SK-N-MC (cell line): ENCODE results near the gene PSMD9.
"Not testable (repeated sequence)": the region's sequence is repeated elsewhere in the genome, so short reads cannot be mapped to it uniquely, and the experiment has no call there.

Experiments used
- DNase-seq: peaks from one replicate; pipeline ENCODE4 v3.0.0-alpha.2; 2011; ENCODE audit warnings: low read depth, low spot score
- H3K27ac ChIP-seq: fragments of 200-600 bp; sonication (generic); 2 replicates; pipeline ENCODE4 v1.5.1; 2016; ENCODE audit warnings: mixed run types
- H3K36me3 ChIP-seq: fragments of 200-600 bp; sonication (generic); 2 replicates; pipeline ENCODE4 v1.6.1; 2017; ENCODE audit warnings: antibody characterized with exemption, low read length, mixed read lengths; ENCODE audit not compliant: insufficient read depth
- H3K4me3 ChIP-seq: fragments of 200-600 bp; sonication (generic); 2 replicates; pipeline ENCODE4 v1.5.1; 2016
- H3K9ac ChIP-seq: fragments of 200-600 bp; sonication (generic); 2 replicates; pipeline ENCODE4 v1.8.0; 2017; ENCODE audit warnings: mixed run types, mixed read lengths; ENCODE audit not compliant: insufficient read length
- H3K9me3 ChIP-seq: fragments of 200-600 bp; sonication (generic); 2 replicates; pipeline ENCODE4 v1.6.1; 2017; ENCODE audit warnings: low read depth, mild to moderate bottlenecking, antibody characterized with exemption, low read length, moderate library complexity, mixed read lengths
- EZH2 ChIP-seq: fragments of 200-600 bp; sonication (generic); IDR thresholded peaks from one replicate; pipeline ENCODE4 v1.6.1; 2017; ENCODE audit warnings: antibody characterized with exemption
- FOXP2 ChIP-seq: optimal IDR thresholded peaks from 2 replicates; pipeline ENCODE3; 2011; ENCODE audit warnings: mild to moderate bottlenecking, moderate library complexity; ENCODE audit not compliant: insufficient read depth; ENCODE audit errors: extremely low read length, control extremely low read depth
- POLR2AphosphoS5 ChIP-seq: IDR thresholded peaks from 2 replicates; pipeline ENCODE4 v1.6.1; 2012; ENCODE audit warnings: mild to moderate bottlenecking, low read depth, low read length, borderline replicate concordance

The PSMD9 gene

GRCh38 chr12:121871467-121871866 lies 17.1 kb upstream of the PSMD9 start:
- no peak for DNase-seq
- Histone ChIP-seq H3K4me3 (no peak overlapping the region), H3K9ac (no peak overlapping the region), H3K36me3 (no peaks in the 10 kb centered on the region), H3K27ac (no peak overlapping the region), H3K9me3 (no peaks in the 10 kb centered on the region)
- no peak for TF ChIP-seq POLR2AphosphoS5
- no peak for TF ChIP-seq EZH2
- no peak for TF ChIP-seq FOXP2

GRCh38 chr12:121872546-121873215 lies 15.9 kb upstream of the PSMD9 start:
- Histone ChIP-seq H3K9ac (no peak overlapping the region), H3K4me3 (no peak overlapping the region), H3K36me3 (no peaks in the 10 kb centered on the region), H3K27ac (no peak overlapping the region), H3K9me3 (no peaks in the 10 kb centered on the region)
- DNase-seq: no peak
- TF ChIP-seq FOXP2 (no peak), POLR2AphosphoS5 (no peak), EZH2 (no peak)

GRCh38 chr12:121873216-121873569 lies 15.4 kb upstream of the PSMD9 start:
- H3K4me3 ChIP-seq: no peak overlapping the region
- H3K36me3 ChIP-seq: no peaks in the 10 kb centered on the region
- H3K27ac ChIP-seq: no peak overlapping the region
- no peaks in the 10 kb centered on the region for H3K9me3 ChIP-seq
- TF ChIP-seq EZH2: no peak
- TF ChIP-seq POLR2AphosphoS5: no peak
- TF ChIP-seq FOXP2: no peak
- H3K9ac ChIP-seq: no peak overlapping the region
- DNase-seq: no peak

- no peak overlapping the region for H3K9ac ChIP-seq
- DNase-seq: no peak
- no peak overlapping the region for H3K27ac ChIP-seq
- H3K36me3 ChIP-seq: no peaks in the 10 kb centered on the region
- TF ChIP-seq POLR2AphosphoS5 (no peak), EZH2 (no peak), FOXP2 (no peak)
- H3K4me3 ChIP-seq: no peak overlapping the region
- no peaks in the 10 kb centered on the region for H3K9me3 ChIP-seq
Observed at GRCh38 chr12:121874071-121874470, 14.5 kb upstream of the PSMD9 start.

- no peak for TF ChIP-seq FOXP2
- no peak for TF ChIP-seq POLR2AphosphoS5
- TF ChIP-seq EZH2: no peak
- Histone ChIP-seq H3K27ac (no peak overlapping the region), H3K4me3 (no peak overlapping the region), H3K9ac (no peak overlapping the region), H3K36me3 (no peaks in the 10 kb centered on the region), H3K9me3 (no peaks in the 10 kb centered on the region)
- no peak for DNase-seq
Observed at GRCh38 chr12:121875582-121875981, 13.0 kb upstream of the PSMD9 start.

- not testable (repeated sequence) for H3K36me3 ChIP-seq, H3K4me3 ChIP-seq, H3K27ac ChIP-seq, H3K9ac ChIP-seq, H3K9me3 ChIP-seq, DNase-seq
Observed at GRCh38 chr12:121876080-121876447, 12.5 kb upstream of the PSMD9 start.

GRCh38 chr12:121883315-121883660 lies 5.3 kb upstream of the PSMD9 start:
- H3K27ac ChIP-seq: no peak overlapping the region
- no peaks in the 10 kb centered on the region for H3K9me3 ChIP-seq
- no peak for DNase-seq
- H3K36me3 ChIP-seq: no peaks in the 10 kb centered on the region
- no peak overlapping the region for H3K4me3 ChIP-seq
- TF ChIP-seq EZH2 (no peak), FOXP2 (no peak), POLR2AphosphoS5 (no peak)
- no peak overlapping the region for H3K9ac ChIP-seq

GRCh38 chr12:121885129-121885528 lies 3.5 kb upstream of the PSMD9 start:
- H3K9me3 ChIP-seq: not testable (repeated sequence)

GRCh38 chr12:121888083-121888477 lies 510 bp upstream of the PSMD9 start:
- H3K9ac ChIP-seq: peak overlapping the region; percentile 76
- peaks cover 6% of the 10 kb centered on the region for H3K36me3 ChIP-seq
- H3K4me3 ChIP-seq: peak overlapping the region; percentile 95
- H3K27ac ChIP-seq: peak overlapping the region; percentile 71
- no peak for DNase-seq
- TF ChIP-seq FOXP2: no peak
- H3K9me3 ChIP-seq: no peaks in the 10 kb centered on the region

More at GRCh38 chr12:121885129-121885528, 3.5 kb upstream of the PSMD9 start:
- H3K36me3 ChIP-seq, H3K27ac ChIP-seq, H3K4me3 ChIP-seq, DNase-seq, H3K9ac ChIP-seq: not testable (repeated sequence)
